ENCODE measurements around the gene SERTAD3. TPM values are rescaled to one million over a fixed set of nuclear protein-coding genes. Genes with fewer than 3 reads are reported as not detected.
"Not testable (repeated sequence)": the region's sequence is repeated elsewhere in the genome, so short reads cannot be mapped to it uniquely, and the experiment has no call there.

The SERTAD3 gene
- total and polyA plus RNA-seq, 2 experiments from 2014 or later = 37.9 to 41.2 TPM

- no peak overlapping the region for H3K9ac ChIP-seq
- no peak overlapping the region for H3K4me2 ChIP-seq (ENCODE audit: unreplicated experiment)
- H4K20me1 ChIP-seq (ENCODE audit: insufficient read depth) = no peaks in the 10 kb centered on the region
- H3K4me1 ChIP-seq (ENCODE audit: insufficient read depth) = no peaks in the 10 kb centered on the region
- no peaks in the 10 kb centered on the region for H3K27me3 ChIP-seq (replicated peaks; ENCODE audit: insufficient read depth)
- DNase-seq = no peak
- H3F3A ChIP-seq (ENCODE audit: insufficient read depth) = no peaks in the 10 kb centered on the region
- no peaks in the 10 kb centered on the region for H3K79me2 ChIP-seq (ENCODE audit: insufficient read depth)
- in situ Hi-C loops (cut with MboI) = no loop called here
- TF ChIP-seq EZH2phosphoT487 (IDR thresholded peaks at IDR 0.05; ENCODE audit: insufficient read depth, low read depth) (no peak), EZH2 (IDR thresholded peaks at IDR 0.05; ENCODE audit: insufficient read depth, poor library complexity, severe bottlenecking) (no peak)
- no peak overlapping the region for H3K27ac ChIP-seq
- H2AFZ ChIP-seq = no peak overlapping the region
- H3K4me3 ChIP-seq = no peak overlapping the region
- no peaks in the 10 kb centered on the region for H3K36me3 ChIP-seq (ENCODE audit: low read depth)
- no peaks in the 10 kb centered on the region for H3K9me2 ChIP-seq (ENCODE audit: insufficient read depth)
- H3K9me3 ChIP-seq (ENCODE audit: low read depth) = no peaks in the 10 kb centered on the region
- 51 to 57% methylated on average over 4 of the region's 4 CpGs for WGBS, 2 experiments (ENCODE audit: low coverage in 1 of 2, low lambda C conversion rate in 2 of 2, missing lambda C conversion rate in 2 of 2)
Observed at GRCh38 chr19:40412866-40413265, 31.3 kb downstream of the SERTAD3 start.

- in situ Hi-C loops (cut with MboI) = no loop called here
- whole genome bisulfite sequencing, 2 experiments (ENCODE audit: low coverage in 1 of 2, low lambda C conversion rate in 2 of 2, missing lambda C conversion rate in 2 of 2) = 77 to 81% methylated on average over 7 to 8 of the region's 8 CpGs
- DNase-seq = no peak
Observed at GRCh38 chr19:40411958-40412499, 32.1 kb downstream of the SERTAD3 start.

GRCh38 chr19:40411125-40411842 lies 32.9 kb downstream of the SERTAD3 start:
- no peak overlapping the region for H2AFZ ChIP-seq
- no peaks in the 10 kb centered on the region for H3K27me3 ChIP-seq (replicated peaks; ENCODE audit: insufficient read depth)
- no peaks in the 10 kb centered on the region for H3K9me2 ChIP-seq (ENCODE audit: insufficient read depth)
- H3F3A ChIP-seq (ENCODE audit: insufficient read depth) = no peaks in the 10 kb centered on the region
- H3K36me3 ChIP-seq (ENCODE audit: low read depth) = no peaks in the 10 kb centered on the region
- in situ Hi-C loops (cut with MboI) = no loop called here
- no peaks in the 10 kb centered on the region for H3K79me2 ChIP-seq (ENCODE audit: insufficient read depth)
- H3K4me1 ChIP-seq (ENCODE audit: insufficient read depth) = no peaks in the 10 kb centered on the region
- no peak overlapping the region for H3K4me2 ChIP-seq (ENCODE audit: unreplicated experiment)
- no peak overlapping the region for H3K27ac ChIP-seq
- H4K20me1 ChIP-seq (ENCODE audit: insufficient read depth) = no peaks in the 10 kb centered on the region
- H3K9ac ChIP-seq = no peak overlapping the region
- TF ChIP-seq EZH2 (IDR thresholded peaks at IDR 0.05; ENCODE audit: insufficient read depth, poor library complexity, severe bottlenecking) (no peak), EZH2phosphoT487 (IDR thresholded peaks at IDR 0.05; ENCODE audit: insufficient read depth, low read depth) (no peak)
- H3K4me3 ChIP-seq = no peak overlapping the region
- WGBS, 2 experiments (ENCODE audit: low coverage in 1 of 2, low lambda C conversion rate in 2 of 2, missing lambda C conversion rate in 2 of 2) = 59 to 63% methylated on average over 16 of the region's 16 CpGs
- DNase-seq = no peak
- H3K9me3 ChIP-seq (ENCODE audit: low read depth) = no peaks in the 10 kb centered on the region

More at GRCh38 chr19:40411958-40412499, 32.1 kb downstream of the SERTAD3 start:
- Histone ChIP-seq H3K27me3 (replicated peaks; ENCODE audit: insufficient read depth) (no peaks in the 10 kb centered on the region), H3K4me1 (ENCODE audit: insufficient read depth) (no peaks in the 10 kb centered on the region), H3F3A (ENCODE audit: insufficient read depth) (no peaks in the 10 kb centered on the region), H3K36me3 (ENCODE audit: low read depth) (no peaks in the 10 kb centered on the region), H3K4me2 (ENCODE audit: unreplicated experiment) (no peak overlapping the region), H3K4me3 (no peak overlapping the region), H3K9me3 (ENCODE audit: low read depth) (no peaks in the 10 kb centered on the region), H3K9ac (no peak overlapping the region), H3K9me2 (ENCODE audit: insufficient read depth) (no peaks in the 10 kb centered on the region), H3K79me2 (ENCODE audit: insufficient read depth) (no peaks in the 10 kb centered on the region), H2AFZ (no peak overlapping the region), H4K20me1 (ENCODE audit: insufficient read depth) (no peaks in the 10 kb centered on the region), H3K27ac (no peak overlapping the region)
- TF ChIP-seq EZH2phosphoT487 (IDR thresholded peaks at IDR 0.05; ENCODE audit: insufficient read depth, low read depth) = no peak
- TF ChIP-seq EZH2 (IDR thresholded peaks at IDR 0.05; ENCODE audit: insufficient read depth, poor library complexity, severe bottlenecking) = no peak

- in situ Hi-C loops (cut with MboI) = no loop called here
- H3K79me2 ChIP-seq (ENCODE audit: insufficient read depth) = no peaks in the 10 kb centered on the region
- H4K20me1 ChIP-seq (ENCODE audit: insufficient read depth) = no peaks in the 10 kb centered on the region
- H3F3A ChIP-seq (ENCODE audit: insufficient read depth) = no peaks in the 10 kb centered on the region
- H2AFZ ChIP-seq = no peak overlapping the region
- no peak overlapping the region for H3K9ac ChIP-seq
- H3K4me2 ChIP-seq (ENCODE audit: unreplicated experiment) = no peak overlapping the region
- H3K9me2 ChIP-seq (ENCODE audit: insufficient read depth) = no peaks in the 10 kb centered on the region
- H3K27ac ChIP-seq = no peak overlapping the region
- 74 to 80% methylated on average over 9 of the region's 9 CpGs for WGBS, 2 experiments (ENCODE audit: low coverage in 1 of 2, low lambda C conversion rate in 2 of 2, missing lambda C conversion rate in 2 of 2)
- no peak for TF ChIP-seq EZH2 (IDR thresholded peaks at IDR 0.05; ENCODE audit: insufficient read depth, poor library complexity, severe bottlenecking)
- DNase-seq = no peak
- no peaks in the 10 kb centered on the region for H3K4me1 ChIP-seq (ENCODE audit: insufficient read depth)
- no peaks in the 10 kb centered on the region for H3K27me3 ChIP-seq (replicated peaks; ENCODE audit: insufficient read depth)
- H3K4me3 ChIP-seq = no peak overlapping the region
- no peaks in the 10 kb centered on the region for H3K36me3 ChIP-seq (ENCODE audit: low read depth)
- no peaks in the 10 kb centered on the region for H3K9me3 ChIP-seq (ENCODE audit: low read depth)
Observed at GRCh38 chr19:40410030-40410389, 34.1 kb downstream of the SERTAD3 start.

- in situ Hi-C loops (cut with MboI); H3K4me3 ChIP-seq; H3K9me2 ChIP-seq (ENCODE audit: insufficient read depth); H4K20me1 ChIP-seq (ENCODE audit: insufficient read depth); H3K9me3 ChIP-seq (ENCODE audit: low read depth); H3K4me1 ChIP-seq (ENCODE audit: insufficient read depth); H3K27me3 ChIP-seq (replicated peaks; ENCODE audit: insufficient read depth); H3K4me2 ChIP-seq (ENCODE audit: unreplicated experiment); H3K27ac ChIP-seq; H3K9ac ChIP-seq; H2AFZ ChIP-seq; H3F3A ChIP-seq (ENCODE audit: insufficient read depth); DNase-seq; H3K79me2 ChIP-seq (ENCODE audit: insufficient read depth); H3K36me3 ChIP-seq (ENCODE audit: low read depth): not testable (repeated sequence)
- WGBS, 2 experiments (ENCODE audit: low coverage in 1 of 2, low lambda C conversion rate in 2 of 2, missing lambda C conversion rate in 2 of 2) = 61 to 68% methylated on average over 6 to 8 of the region's 8 CpGs
Observed at GRCh38 chr19:40408598-40408925, 35.6 kb downstream of the SERTAD3 start.

All from GM23248 (cell line).